Mammary epithelial cell (primary cell): ENCODE data around the gene YIPF1.

Experiments
- EZH2 ChIP-seq: IDR thresholded peaks from 2 replicates; pipeline ENCODE4 v1.6.1; 2012; ENCODE audit warnings: low read length, inconsistent platforms, borderline replicate concordance
- TF ChIP-seq, protein P1 (sequence below), 2 donors: IDR thresholded peaks in 1 of 2; conservative IDR thresholded peaks in 1 of 2; 2 replicates each; pipeline ENCODE4 v1.5.1; 2011 to 2012; ENCODE audit warnings: inconsistent platforms in 2 of 2, low read length in 2 of 2, mild to moderate bottlenecking in 2 of 2, control low read depth in 1 of 2, low read depth in 1 of 2; ENCODE audit not compliant: insufficient read depth in 1 of 2; ENCODE audit errors: extremely low read depth in 1 of 2

DNA sequence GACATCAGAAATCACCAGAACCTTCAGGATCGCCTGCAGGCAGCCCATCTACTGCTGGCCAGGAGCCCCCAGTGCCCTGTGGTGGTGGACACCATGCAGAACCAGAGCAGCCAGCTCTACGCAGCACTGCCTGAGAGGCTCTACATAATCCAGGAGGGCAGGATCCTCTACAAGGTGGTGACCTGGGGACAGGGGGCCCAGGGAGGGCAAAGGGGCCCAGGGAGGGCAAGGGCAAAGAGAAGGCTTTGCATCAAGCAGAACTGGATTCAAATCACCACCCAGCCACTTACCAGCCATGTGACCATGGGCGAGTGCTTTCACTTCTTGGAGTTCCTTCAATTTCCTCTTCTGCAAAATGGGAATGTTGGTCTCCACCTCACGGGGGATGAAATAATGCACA, 16.5 kb upstream of the YIPF1 start:
- TF ChIP-seq, protein P1, sequence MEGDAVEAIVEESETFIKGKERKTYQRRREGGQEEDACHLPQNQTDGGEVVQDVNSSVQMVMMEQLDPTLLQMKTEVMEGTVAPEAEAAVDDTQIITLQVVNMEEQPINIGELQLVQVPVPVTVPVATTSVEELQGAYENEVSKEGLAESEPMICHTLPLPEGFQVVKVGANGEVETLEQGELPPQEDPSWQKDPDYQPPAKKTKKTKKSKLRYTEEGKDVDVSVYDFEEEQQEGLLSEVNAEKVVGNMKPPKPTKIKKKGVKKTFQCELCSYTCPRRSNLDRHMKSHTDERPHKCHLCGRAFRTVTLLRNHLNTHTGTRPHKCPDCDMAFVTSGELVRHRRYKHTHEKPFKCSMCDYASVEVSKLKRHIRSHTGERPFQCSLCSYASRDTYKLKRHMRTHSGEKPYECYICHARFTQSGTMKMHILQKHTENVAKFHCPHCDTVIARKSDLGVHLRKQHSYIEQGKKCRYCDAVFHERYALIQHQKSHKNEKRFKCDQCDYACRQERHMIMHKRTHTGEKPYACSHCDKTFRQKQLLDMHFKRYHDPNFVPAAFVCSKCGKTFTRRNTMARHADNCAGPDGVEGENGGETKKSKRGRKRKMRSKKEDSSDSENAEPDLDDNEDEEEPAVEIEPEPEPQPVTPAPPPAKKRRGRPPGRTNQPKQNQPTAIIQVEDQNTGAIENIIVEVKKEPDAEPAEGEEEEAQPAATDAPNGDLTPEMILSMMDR (conservative IDR thresholded peaks at IDR 0.05 in 1 of 2, IDR thresholded peaks at IDR 0.05 in 1 of 2; ENCODE audit: extremely low read depth in 1 of 2, insufficient read depth in 1 of 2, low read depth in 1 of 2, low read length in 2 of 2) = no peak
- no peak for TF ChIP-seq EZH2
